Measurements from ENCODE around the gene PPP1R9B.

DNA sequence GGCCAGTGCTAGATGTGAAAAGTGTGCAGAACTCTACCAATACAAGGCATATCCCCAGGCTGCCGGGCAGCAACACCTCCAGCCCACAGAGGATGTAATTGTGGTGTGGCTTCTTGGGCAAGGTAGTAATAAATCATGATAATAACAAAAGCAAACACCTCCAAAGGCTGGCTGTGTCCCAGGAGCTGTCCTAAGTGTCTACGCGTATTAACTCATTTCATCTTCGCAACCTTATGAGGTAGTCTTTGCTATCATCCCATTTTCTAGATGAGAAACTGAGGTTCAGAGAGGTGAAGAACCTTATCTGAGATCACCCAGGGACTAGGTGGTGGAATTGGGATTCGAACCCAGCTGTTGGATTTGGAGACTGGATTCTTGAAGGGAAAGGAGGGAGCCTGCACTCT lies 50.0 kb downstream of the PPP1R9B start:
- TF ChIP-seq, protein P1, sequence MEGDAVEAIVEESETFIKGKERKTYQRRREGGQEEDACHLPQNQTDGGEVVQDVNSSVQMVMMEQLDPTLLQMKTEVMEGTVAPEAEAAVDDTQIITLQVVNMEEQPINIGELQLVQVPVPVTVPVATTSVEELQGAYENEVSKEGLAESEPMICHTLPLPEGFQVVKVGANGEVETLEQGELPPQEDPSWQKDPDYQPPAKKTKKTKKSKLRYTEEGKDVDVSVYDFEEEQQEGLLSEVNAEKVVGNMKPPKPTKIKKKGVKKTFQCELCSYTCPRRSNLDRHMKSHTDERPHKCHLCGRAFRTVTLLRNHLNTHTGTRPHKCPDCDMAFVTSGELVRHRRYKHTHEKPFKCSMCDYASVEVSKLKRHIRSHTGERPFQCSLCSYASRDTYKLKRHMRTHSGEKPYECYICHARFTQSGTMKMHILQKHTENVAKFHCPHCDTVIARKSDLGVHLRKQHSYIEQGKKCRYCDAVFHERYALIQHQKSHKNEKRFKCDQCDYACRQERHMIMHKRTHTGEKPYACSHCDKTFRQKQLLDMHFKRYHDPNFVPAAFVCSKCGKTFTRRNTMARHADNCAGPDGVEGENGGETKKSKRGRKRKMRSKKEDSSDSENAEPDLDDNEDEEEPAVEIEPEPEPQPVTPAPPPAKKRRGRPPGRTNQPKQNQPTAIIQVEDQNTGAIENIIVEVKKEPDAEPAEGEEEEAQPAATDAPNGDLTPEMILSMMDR (IDR thresholded peaks at IDR 0.05): no peak
- TF ChIP-seq POLR2AphosphoS5 (IDR thresholded peaks at IDR 0.05): peak in 1 of 2 donors; percentile 9

Measured in esophagus muscularis mucosa (tissue), 3 donors.